A549 (cell line): ENCODE data around the gene DHX30. TPM values are rescaled to one million over a fixed set of nuclear protein-coding genes. Genes with fewer than 3 reads are reported as not detected.

Source experiments
- ATAC-seq, 2 experiments: fragments of 200-7000 bp in 1 of 2; fragments of >200 bp in 1 of 2; cut with Nextera tagmentation in 1 of 2; cut with Tn5 transposase in 1 of 2; 3 replicates each; pipeline versions ENCODE4 v1.8.0 to v1.9.1; 2018 to 2020; ENCODE audit warnings: mild to moderate bottlenecking in 1 of 2, moderate library complexity in 1 of 2
- CTCF ChIA-PET: fragments of 300-600 bp; sonication (Branson Sonifier 250); formaldehyde crosslinking; extraction: SDS; loops from one replicate; lab custom pipeline; 2021; ENCODE audit warnings: antibody characterized with exemption, inconsistent platforms; lab: Yijun Ruan, JAX
- POLR2A ChIA-PET: fragments of 350-600 bp; formaldehyde crosslinking; extraction: SDS; loops from one replicate; lab custom pipeline; 2021; ENCODE audit warnings: antibody characterized with exemption, inconsistent platforms; lab: Yijun Ruan, JAX
- DNase-seq, 2 experiments: peaks; one replicate each; pipeline versions ENCODE4 v3.0.0 to v3.0.0-alpha.2; 2011 to 2016; ENCODE audit warnings: low read depth in 1 of 2, low spot score in 1 of 2
- FAIRE-seq: peaks from 2 replicates; lab custom pipeline; 2011; peaks lifted over from hg19 to GRCh38; lab: Jason Lieb, UNC
- H3K27ac ChIP-seq, 2 experiments: fragments of >200 bp; sonication (Bioruptor Twin); formaldehyde crosslinking; 3 replicates each; pipeline ENCODE4 v1.5.1; 2016 to 2017
- H3K4me1 ChIP-seq: fragments of >200 bp; sonication (Bioruptor Twin); formaldehyde crosslinking; 3 replicates; pipeline ENCODE4 v1.6.1; 2016
- H3K4me2 ChIP-seq: fragments of >200 bp; sonication (Bioruptor Twin); formaldehyde crosslinking; 3 replicates; pipeline ENCODE4 v1.6.1; 2016
- H3K4me3 ChIP-seq: fragments of >200 bp; sonication (Bioruptor Twin); formaldehyde crosslinking; 3 replicates; pipeline ENCODE4 v1.5.1; 2016
- H3K9me3 ChIP-seq: fragments of >200 bp; sonication (Bioruptor Twin); formaldehyde crosslinking; 3 replicates; pipeline ENCODE4 v1.6.1; 2016
- BHLHE40 ChIP-seq: IDR thresholded peaks from 2 replicates; pipeline ENCODE4 v1.6.1; 2012; ENCODE audit warnings: low read depth, low read length, inconsistent platforms
- CBX2 ChIP-seq: fragments of 200-600 bp; sonication (generic); IDR thresholded peaks from 2 replicates; pipeline ENCODE4 v1.6.1; 2016; ENCODE audit warnings: low read depth, mild to moderate bottlenecking, borderline replicate concordance
- CHD2 ChIP-seq: fragments of 150-350 bp; IDR thresholded peaks from 2 replicates; pipeline ENCODE4 v1.6.1; 2014; ENCODE audit warnings: low read length; ENCODE audit not compliant: partially characterized antibody
- EP300 ChIP-seq, 2 experiments: fragments of >200 bp; sonication (Bioruptor Twin); formaldehyde crosslinking; IDR thresholded peaks; 2 replicates in 1 of 2; 3 replicates in 1 of 2; pipeline ENCODE4 v1.6.1; 2016 to 2017
- JUNB ChIP-seq: fragments of >200 bp; sonication (Bioruptor Twin); formaldehyde crosslinking; IDR thresholded peaks from 2 replicates; pipeline ENCODE4 v1.6.1; 2016
- MAZ ChIP-seq: fragments of 150-350 bp; IDR thresholded peaks from 2 replicates; pipeline ENCODE4 v1.6.1; 2014; ENCODE audit warnings: antibody characterized with exemption, low read depth, low read length, borderline replicate concordance
- MYC ChIP-seq: IDR thresholded peaks from 2 replicates; pipeline ENCODE4 v1.6.1; 2012; ENCODE audit warnings: mild to moderate bottlenecking, inconsistent platforms, low read length, improper control_type of control experiment, borderline replicate concordance
- NPAS2 ChIP-seq: fragments of 250-450 bp; sonication (Bioruptor Pico); IDR thresholded peaks from 2 replicates; pipeline ENCODE4 v1.8.0; 2022; ENCODE audit warnings: mild to moderate bottlenecking, moderate library complexity, borderline replicate concordance
- PHF8 ChIP-seq: fragments of 200-600 bp; sonication (generic); IDR thresholded peaks from 2 replicates; pipeline ENCODE4 v1.6.1; 2016; ENCODE audit warnings: low read depth, mild to moderate bottlenecking, antibody characterized with exemption, moderate library complexity, borderline replicate concordance
- RAD21 ChIP-seq, 2 experiments: fragments of >200 bp in 1 of 2; sonication (Bioruptor Twin) in 1 of 2; formaldehyde crosslinking in 1 of 2; IDR thresholded peaks in 1 of 2; conservative IDR thresholded peaks in 1 of 2; 2 replicates in 1 of 2; 3 replicates in 1 of 2; pipeline ENCODE4 v1.6.1; 2012 to 2018; ENCODE audit warnings: inconsistent platforms in 1 of 2
- RCOR1 ChIP-seq: fragments of 150-350 bp; IDR thresholded peaks from 2 replicates; pipeline ENCODE4 v1.6.1; 2014; ENCODE audit warnings: antibody characterized with exemption, low read length, low read depth
- RNF2 ChIP-seq: fragments of 200-600 bp; sonication (generic); IDR thresholded peaks from 2 replicates; pipeline ENCODE4 v1.6.1; 2016; ENCODE audit warnings: low read depth, mild to moderate bottlenecking, antibody characterized with exemption, moderate library complexity, borderline replicate concordance
- ZC3H11A ChIP-seq: fragments of 450-650 bp; IDR thresholded peaks from 2 replicates; pipeline ENCODE4 v1.6.1; 2014; ENCODE audit warnings: antibody characterized with exemption, mild to moderate bottlenecking
- ZSCAN20 ChIP-seq: fragments of 250-450 bp; sonication (Bioruptor Pico); IDR thresholded peaks from 2 replicates; pipeline ENCODE4 v1.8.0; 2022; ENCODE audit warnings: mild to moderate bottlenecking, moderate library complexity
- WGBS: methylation state at CpG from one replicate; pipeline ENCODE4 v1.1.6; 2017; ENCODE audit errors: missing lambda C conversion rate; 5-methylcytosine and 5-hydroxymethylcytosine counted together
- polyA plus RNA-seq, 4 experiments: library from polyadenylated mRNA; depleted of rRNA in 3 of 4; stranded (reverse); fragments of >200 nt; fragmentation: RNase III in 1 of 4; extraction: RNeasy Plus Mini Kit Qiagen cat#74134 plus additional on column Dnase treatment in 1 of 4; gene quantifications; 2 replicates in 3 of 4; 3 replicates in 1 of 4; pipeline ENCODE4 v1.2.3, GENCODE V29; 2011 to 2017
- TF ChIP-seq, protein P1 (sequence below): fragments of >200 bp; sonication (Bioruptor Twin); formaldehyde crosslinking; IDR thresholded peaks from 3 replicates; pipeline ENCODE4 v1.5.1; 2016
- TF ChIP-seq, protein P2 (sequence below): IDR thresholded peaks from 2 replicates; pipeline ENCODE4 v1.6.1; 2012
- TF ChIP-seq, protein P3 (sequence below): IDR thresholded peaks from 2 replicates; pipeline ENCODE4 v1.6.1; 2012; ENCODE audit warnings: low read depth, borderline replicate concordance
- TF ChIP-seq, protein P4 (sequence below): fragments of 250-450 bp; sonication (Bioruptor Pico); IDR thresholded peaks from 2 replicates; pipeline ENCODE4 v1.5.0; 2020; ENCODE audit warnings: low read depth, mild to moderate bottlenecking, moderate library complexity

DHX30 gene
- polyA plus RNA-seq, 2 of the 4 experiments (the other 2 are of a cell fraction): 40.5 to 44.6 TPM

DNA sequence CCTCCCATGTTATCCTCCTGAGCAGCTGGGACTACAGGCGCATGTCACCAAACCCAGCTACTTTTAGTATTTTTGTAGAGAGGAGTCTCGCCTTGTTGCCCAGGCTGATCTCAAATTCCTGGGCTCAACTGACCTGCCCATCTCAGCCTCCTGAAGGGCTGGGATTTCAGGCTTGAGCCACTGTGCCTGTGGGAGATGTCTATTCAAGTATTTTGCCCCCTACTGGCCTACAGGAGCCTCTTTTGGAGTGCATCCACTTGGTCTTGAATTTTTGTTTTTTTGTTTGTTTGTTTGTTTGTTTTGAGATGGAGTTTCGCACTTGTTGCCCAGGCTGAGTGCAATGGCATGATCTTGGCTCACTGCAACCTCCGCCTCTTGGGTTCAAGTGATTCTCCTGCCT is 3.2 kb upstream of the DHX30 start (continued):
- TF ChIP-seq, protein P1, sequence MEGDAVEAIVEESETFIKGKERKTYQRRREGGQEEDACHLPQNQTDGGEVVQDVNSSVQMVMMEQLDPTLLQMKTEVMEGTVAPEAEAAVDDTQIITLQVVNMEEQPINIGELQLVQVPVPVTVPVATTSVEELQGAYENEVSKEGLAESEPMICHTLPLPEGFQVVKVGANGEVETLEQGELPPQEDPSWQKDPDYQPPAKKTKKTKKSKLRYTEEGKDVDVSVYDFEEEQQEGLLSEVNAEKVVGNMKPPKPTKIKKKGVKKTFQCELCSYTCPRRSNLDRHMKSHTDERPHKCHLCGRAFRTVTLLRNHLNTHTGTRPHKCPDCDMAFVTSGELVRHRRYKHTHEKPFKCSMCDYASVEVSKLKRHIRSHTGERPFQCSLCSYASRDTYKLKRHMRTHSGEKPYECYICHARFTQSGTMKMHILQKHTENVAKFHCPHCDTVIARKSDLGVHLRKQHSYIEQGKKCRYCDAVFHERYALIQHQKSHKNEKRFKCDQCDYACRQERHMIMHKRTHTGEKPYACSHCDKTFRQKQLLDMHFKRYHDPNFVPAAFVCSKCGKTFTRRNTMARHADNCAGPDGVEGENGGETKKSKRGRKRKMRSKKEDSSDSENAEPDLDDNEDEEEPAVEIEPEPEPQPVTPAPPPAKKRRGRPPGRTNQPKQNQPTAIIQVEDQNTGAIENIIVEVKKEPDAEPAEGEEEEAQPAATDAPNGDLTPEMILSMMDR: no peak
- no peak for TF ChIP-seq MAZ
- no peak for TF ChIP-seq RCOR1
- TF ChIP-seq ZSCAN20: no peak
- TF ChIP-seq CBX2: no peak
- no peak for TF ChIP-seq ZC3H11A
- TF ChIP-seq NPAS2 (CRISPR knock-in tag): no peak
- no peak for TF ChIP-seq CHD2
- no peak for TF ChIP-seq BHLHE40
- TF ChIP-seq EP300 (IDR thresholded peaks at IDR 0.05): no peak
- TF ChIP-seq, all 56 proteins: peak for 0

DNA sequence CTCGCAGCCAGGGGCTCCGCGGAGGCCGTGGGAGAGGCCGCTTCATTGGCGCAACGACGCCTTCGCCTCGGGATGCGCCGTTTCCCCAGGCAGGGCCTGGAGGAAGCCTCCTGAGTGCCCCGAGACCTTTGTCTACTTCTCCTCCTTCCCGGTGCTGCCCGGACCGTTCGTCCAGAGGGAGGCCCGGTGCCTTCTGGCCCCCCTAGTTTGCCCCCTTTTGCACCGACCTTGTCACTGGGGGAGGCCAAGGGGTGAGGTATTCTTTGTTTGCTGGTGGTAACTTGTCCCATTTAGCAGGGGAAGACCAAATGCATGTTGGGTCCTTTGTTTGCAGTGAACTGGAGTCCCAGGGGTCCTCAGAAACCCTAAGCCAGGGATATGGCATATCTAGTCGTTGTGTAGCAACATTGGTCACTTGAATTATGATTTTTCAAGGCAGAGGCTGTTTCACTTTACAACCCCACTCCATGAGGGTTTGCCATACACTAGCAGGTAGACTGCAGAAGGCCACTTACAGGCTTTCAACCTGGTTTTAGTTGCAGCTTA is 615 bp downstream of the DHX30 start:
- Histone ChIP-seq H3K4me3 (peak overlapping the region; percentile 57), H3K4me2 (peak overlapping the region; percentile 92), H3K9me3 (no peaks in the 10 kb centered on the region), H3K27ac (peak overlapping the region; percentile 91 to 97), H3K4me1 (peaks cover 12% of the 10 kb centered on the region; the same call in 2 of the 3 replicates)
- under 1% methylated on average over 8 of the region's 20 CpGs for WGBS
- no peak for ATAC-seq
- ChIA-PET POLR2A (no interaction called here), CTCF (interaction anchor here (1.2 kb wide), 1 partner anchor 382 kb away, joined by 3 read pairs; no protein-coding TSS in a partner anchor)
- no peak for DNase-seq
- no peak for FAIRE-seq
- TF ChIP-seq NPAS2 (CRISPR knock-in tag) (no peak), PHF8 (peak; percentile 60)

DNA sequence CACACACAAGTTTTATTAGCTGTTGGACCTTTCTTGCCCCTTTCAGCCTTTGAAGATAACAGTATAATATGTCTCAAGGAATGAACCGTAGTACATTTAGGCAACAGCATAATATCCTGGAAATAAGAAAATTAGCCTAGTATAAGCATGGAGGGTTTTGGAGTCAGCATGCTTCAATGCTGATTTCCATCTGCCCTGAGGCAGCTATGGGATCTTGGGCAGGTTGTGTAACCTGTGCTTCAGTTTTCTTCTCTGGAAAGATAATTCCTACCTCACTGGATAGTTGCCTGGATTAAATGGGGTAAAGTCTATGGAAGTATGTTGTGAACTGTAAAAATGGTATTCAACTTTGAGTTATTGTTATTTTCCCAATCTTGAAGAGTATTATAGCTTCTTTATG is 1.6 kb downstream of the DHX30 start:
- WGBS: 93% methylated on average over 1 of the region's 1 CpG
- H3K9me3 ChIP-seq: no peaks in the 10 kb centered on the region
- CTCF ChIA-PET: interaction anchor here (0.7 to 1.5 kb wide), 4 partner anchors 12 to 383 kb away, joined by 3 to 5 read pairs (median 4); no protein-coding TSS in a partner anchor
- no peak for FAIRE-seq
- TF ChIP-seq CHD2: no peak
- TF ChIP-seq, protein P2, sequence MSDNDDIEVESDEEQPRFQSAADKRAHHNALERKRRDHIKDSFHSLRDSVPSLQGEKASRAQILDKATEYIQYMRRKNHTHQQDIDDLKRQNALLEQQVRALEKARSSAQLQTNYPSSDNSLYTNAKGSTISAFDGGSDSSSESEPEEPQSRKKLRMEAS: no peak
- TF ChIP-seq RNF2: no peak
- TF ChIP-seq JUNB: no peak
- TF ChIP-seq, protein P3, sequence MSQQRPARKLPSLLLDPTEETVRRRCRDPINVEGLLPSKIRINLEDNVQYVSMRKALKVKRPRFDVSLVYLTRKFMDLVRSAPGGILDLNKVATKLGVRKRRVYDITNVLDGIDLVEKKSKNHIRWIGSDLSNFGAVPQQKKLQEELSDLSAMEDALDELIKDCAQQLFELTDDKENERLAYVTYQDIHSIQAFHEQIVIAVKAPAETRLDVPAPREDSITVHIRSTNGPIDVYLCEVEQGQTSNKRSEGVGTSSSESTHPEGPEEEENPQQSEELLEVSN: no peak
- no peak for TF ChIP-seq MYC
- TF ChIP-seq, protein P4, sequence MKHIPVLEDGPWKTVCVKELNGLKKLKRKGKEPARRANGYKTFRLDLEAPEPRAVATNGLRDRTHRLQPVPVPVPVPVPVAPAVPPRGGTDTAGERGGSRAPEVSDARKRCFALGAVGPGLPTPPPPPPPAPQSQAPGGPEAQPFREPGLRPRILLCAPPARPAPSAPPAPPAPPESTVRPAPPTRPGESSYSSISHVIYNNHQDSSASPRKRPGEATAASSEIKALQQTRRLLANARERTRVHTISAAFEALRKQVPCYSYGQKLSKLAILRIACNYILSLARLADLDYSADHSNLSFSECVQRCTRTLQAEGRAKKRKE: no peak
- TF ChIP-seq RAD21 (conservative IDR thresholded peaks at IDR 0.05 in 1 of 2, IDR thresholded peaks at IDR 0.05 in 1 of 2): no peak
- TF ChIP-seq, all 56 proteins: peak for 0
- H3K4me1 ChIP-seq: peaks cover 12% of the 10 kb centered on the region; the same call in 2 of the 3 replicates
- H3K4me3 ChIP-seq: no peak overlapping the region
- no peak overlapping the region for H3K27ac ChIP-seq
- peak overlapping the region; percentile 92; the same call in 2 of the 3 replicates for H3K4me2 ChIP-seq
- no peak for ATAC-seq
- POLR2A ChIA-PET: interaction anchor here (1.1 kb wide), 1 partner anchor 13 kb away, joined by 3 read pairs; no protein-coding TSS in a partner anchor
- no peak for DNase-seq
